Measurements from ENCODE around the gene SERTAD3. TPM values are rescaled to one million over a fixed set of nuclear protein-coding genes. Genes with fewer than 3 reads are reported as not detected.

SERTAD3 gene
- polyA plus RNA-seq, 2 of the 4 experiments (the other 2 are of a cell fraction), result 39.7 to 40.2 TPM

DNA sequence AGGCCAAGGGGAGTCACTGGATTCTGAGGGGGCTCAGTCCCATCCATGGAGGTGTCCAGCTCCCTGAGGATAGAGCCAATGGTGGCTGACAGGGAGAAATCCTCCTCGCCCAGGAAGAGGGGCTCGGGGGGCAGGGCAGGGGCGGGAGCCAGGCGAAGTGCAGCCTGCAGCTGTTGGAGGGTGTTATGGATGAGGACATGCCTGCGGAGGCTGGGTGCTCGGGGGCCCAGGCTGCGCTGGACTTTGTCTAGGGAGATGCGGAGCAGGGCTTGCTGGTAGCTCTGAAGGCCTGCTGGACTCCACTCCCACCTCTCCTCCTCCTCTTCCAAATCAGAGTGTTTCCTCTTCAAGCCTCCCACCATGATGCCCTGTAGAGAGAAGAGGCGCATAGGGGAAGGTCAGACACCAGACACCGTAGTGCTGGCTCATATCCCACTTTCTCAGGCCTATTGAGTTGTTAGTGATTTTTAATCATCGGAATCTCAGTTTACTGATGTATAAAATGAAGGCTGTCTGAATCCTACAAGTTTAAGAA lies 2.3 kb downstream of the SERTAD3 start:
- no peak for TF ChIP-seq PHF8 (IDR thresholded peaks at IDR 0.05; ENCODE audit: borderline replicate concordance, low read depth)
- TF ChIP-seq RNF2 (IDR thresholded peaks at IDR 0.05; ENCODE audit: borderline replicate concordance, low read depth), result no peak
- TF ChIP-seq CBX2 (IDR thresholded peaks at IDR 0.05; ENCODE audit: borderline replicate concordance, low read depth), result no peak
- no peak for TF ChIP-seq ZFP36 (IDR thresholded peaks at IDR 0.05; ENCODE audit: borderline replicate concordance, partially characterized antibody)
- no peak for TF ChIP-seq RARB (CRISPR knock-in tag; IDR thresholded peaks at IDR 0.05)
- TF ChIP-seq CBX8 (IDR thresholded peaks at IDR 0.05), result no peak
- TF ChIP-seq POLR2A (IDR thresholded peaks at IDR 0.05; ENCODE audit: low read length), result no peak
- no peak for TF ChIP-seq HDAC2 (IDR thresholded peaks at IDR 0.05)
- TF ChIP-seq GATA3 (IDR thresholded peaks at IDR 0.05; ENCODE audit: borderline replicate concordance), result 0 out of 2 replicates have a peak, but pooled peaks have one; percentile 0
- 0 out of 2 replicates have a peak, but pooled peaks have one; percentile 12 for TF ChIP-seq TP53 (CRISPR knock-in tag; IDR thresholded peaks at IDR 0.05)
- no peak for TF ChIP-seq NPAS2 (CRISPR knock-in tag; IDR thresholded peaks at IDR 0.05; ENCODE audit: borderline replicate concordance)
- no peak for TF ChIP-seq FOSL2 (IDR thresholded peaks at IDR 0.05)
- TF ChIP-seq FOSL2 (CRISPR knock-in tag; IDR thresholded peaks at IDR 0.05), result no peak
- ATAC-seq (no peak), DNase-seq (ENCODE audit: low read depth in 1 of 2, low spot score in 1 of 2) (no peak), FAIRE-seq (no peak)
- H3K4me3 ChIP-seq, result no peak overlapping the region
- H3K4me2 ChIP-seq, result peak overlapping the region; percentile 95
- ChIA-PET POLR2A (interaction anchor here (2.1 to 8.8 kb wide), 5 partner anchors 9 to 94 kb away, joined by 8 to 208 read pairs (median 62); partner anchors contain the start of genes BLVRB, C19orf47, PLD3 and SERTAD1), CTCF (interaction anchor here (0.9 to 46.6 kb wide), 8 partner anchors 18 to 228 kb away, joined by 3 to 950 read pairs (median 4); partner anchors contain the start of genes BLVRB, PRX, SERTAD1 and SPTBN4)
- no peaks in the 10 kb centered on the region for H3K9me3 ChIP-seq
- WGBS (ENCODE audit: missing lambda C conversion rate), result 89% methylated on average over 10 of the region's 11 CpGs
- no peak overlapping the region for H3K27ac ChIP-seq
- H3K4me1 ChIP-seq, result peaks cover 23% of the 10 kb centered on the region

DNA sequence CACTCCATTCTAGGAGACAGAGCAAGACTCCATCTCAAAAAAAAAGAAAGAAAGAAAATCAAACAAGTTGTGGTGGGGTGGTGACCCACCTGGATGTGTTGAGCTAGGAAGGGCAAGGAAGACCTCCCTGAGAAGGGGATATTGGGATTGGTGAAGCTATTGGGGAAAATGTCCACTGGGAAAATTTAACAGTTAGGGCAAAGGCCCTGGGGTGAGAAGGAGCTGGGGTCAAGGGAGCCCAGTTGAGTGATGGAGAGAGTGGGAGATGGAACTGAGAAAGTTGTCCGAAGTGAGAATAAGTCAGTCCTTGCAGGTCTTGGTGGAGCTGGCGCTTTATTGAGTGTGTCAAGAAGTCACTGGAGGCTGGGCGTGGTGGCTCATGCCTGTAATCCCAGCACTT lies 5.9 kb downstream of the SERTAD3 start:
- DNase-seq (ENCODE audit: low read depth in 1 of 2, low spot score in 1 of 2) (no peak), FAIRE-seq (no peak), ATAC-seq (no peak)
- TF ChIP-seq ZSCAN20 (CRISPR knock-in tag; IDR thresholded peaks at IDR 0.05) (no peak), NFE2L2 (conservative IDR thresholded peaks at IDR 0.05; ENCODE audit: low read length) (no peak), EHF (CRISPR knock-in tag; IDR thresholded peaks at IDR 0.05) (no peak), HOXB5 (CRISPR knock-in tag; IDR thresholded peaks at IDR 0.05) (no peak), TFCP2L1 (CRISPR knock-in tag; IDR thresholded peaks at IDR 0.05) (no peak), REST (IDR thresholded peaks at IDR 0.05) (no peak), CBX8 (IDR thresholded peaks at IDR 0.05) (no peak), RARB (CRISPR knock-in tag; IDR thresholded peaks at IDR 0.05) (no peak), HMGXB4 (CRISPR knock-in tag; IDR thresholded peaks at IDR 0.05; ENCODE audit: borderline replicate concordance) (no peak), ZFP36 (IDR thresholded peaks at IDR 0.05; ENCODE audit: borderline replicate concordance, partially characterized antibody) (no peak), RNF2 (IDR thresholded peaks at IDR 0.05; ENCODE audit: borderline replicate concordance, low read depth) (no peak), FOXS1 (CRISPR knock-in tag; IDR thresholded peaks at IDR 0.05) (no peak), CHD4 (IDR thresholded peaks at IDR 0.05; ENCODE audit: borderline replicate concordance) (no peak), RCOR1 (IDR thresholded peaks at IDR 0.05; ENCODE audit: low read depth, low read length) (no peak), MAFK (IDR thresholded peaks at IDR 0.05; ENCODE audit: partially characterized antibody) (no peak), HOXB13 (CRISPR knock-in tag; IDR thresholded peaks at IDR 0.05; ENCODE audit: low read depth) (no peak), CHD2 (IDR thresholded peaks at IDR 0.05; ENCODE audit: low read length, partially characterized antibody) (no peak)
- TF ChIP-seq, protein P1, sequence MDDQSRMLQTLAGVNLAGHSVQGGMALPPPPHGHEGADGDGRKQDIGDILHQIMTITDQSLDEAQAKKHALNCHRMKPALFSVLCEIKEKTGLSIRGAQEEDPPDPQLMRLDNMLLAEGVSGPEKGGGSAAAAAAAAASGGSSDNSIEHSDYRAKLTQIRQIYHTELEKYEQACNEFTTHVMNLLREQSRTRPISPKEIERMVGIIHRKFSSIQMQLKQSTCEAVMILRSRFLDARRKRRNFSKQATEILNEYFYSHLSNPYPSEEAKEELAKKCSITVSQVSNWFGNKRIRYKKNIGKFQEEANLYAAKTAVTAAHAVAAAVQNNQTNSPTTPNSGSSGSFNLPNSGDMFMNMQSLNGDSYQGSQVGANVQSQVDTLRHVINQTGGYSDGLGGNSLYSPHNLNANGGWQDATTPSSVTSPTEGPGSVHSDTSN (IDR thresholded peaks at IDR 0.05), result no peak
- WGBS (ENCODE audit: missing lambda C conversion rate), result 90% methylated on average over 3 of the region's 3 CpGs
- CTCF ChIA-PET, result interaction anchor here (0.5 to 46.6 kb wide), 8 partner anchors 15 to 154 kb away, joined by 3 to 950 read pairs (median 4); partner anchors contain the start of genes BLVRB, PRX, SERTAD1 and SPTBN4
- peaks cover 25% of the 10 kb centered on the region for H3K4me1 ChIP-seq
- POLR2A ChIA-PET, result interaction anchor here (8.8 kb wide), 1 partner anchor 13 kb away, joined by 208 read pairs; the partner anchor contains the start of gene SERTAD1
- no peak overlapping the region for H3K4me3 ChIP-seq
- no peak overlapping the region for H3K27ac ChIP-seq
- H3K4me2 ChIP-seq, result no peak overlapping the region
- no peaks in the 10 kb centered on the region for H3K9me3 ChIP-seq

Data from A549 (cell line).